Muscle of back (tissue), 13 donors: ENCODE data around the gene PRR15. TPM values are rescaled to one million over a fixed set of nuclear protein-coding genes. Genes with fewer than 3 reads are reported as not detected.
"Not testable (repeated sequence)": the region's sequence is repeated elsewhere in the genome, so short reads cannot be mapped to it uniquely, and the experiment has no call there.

Experiments
- DNase-seq, 3 donors: peaks; one replicate each; pipeline versions ENCODE4 v3.0.0 to v3.0.0-alpha.2; 2013
- long read RNA-seq, 9 donors: transcript quantifications; one replicate each; lab custom pipeline, GENCODE V29; 2026
- polyA plus RNA-seq, 10 donors: library from polyadenylated mRNA; unstranded; fragments of 120-200 nt; gene quantifications; one replicate each; pipeline ENCODE4 v1.2.1, GENCODE V29; 2013; ENCODE audit not compliant: insufficient read length in 10 of 10

PRR15 gene
- under 1 TPM in 4 of 10 donors, not detected in 6; 0.07 to 0.38 (median 0.13) TPM for polyA plus RNA-seq
- long read RNA-seq, donor 1 = 0 reads
- long read RNA-seq, donor 2 = 0 reads
- long read RNA-seq, donor 3 = 0 reads
- long read RNA-seq, donor 4 = 0 reads
- long read RNA-seq, donor 5 = 0 reads
- long read RNA-seq, donor 6 = 0 reads
- long read RNA-seq, donor 7 = 0 reads
- long read RNA-seq, donor 8 = 0 reads
- long read RNA-seq, donor 9 = 0 reads

- peak in 2 of 3 donors; percentile 18 to 47 for DNase-seq
Measured at GRCh38 chr7:29563590-29564495, at the start of gene PRR15. Gene PRR15, plus strand, starts transcription at chr7:29563835. Its CDS starts 2,495 bp downstream, at chr7:29566330.

DNA sequence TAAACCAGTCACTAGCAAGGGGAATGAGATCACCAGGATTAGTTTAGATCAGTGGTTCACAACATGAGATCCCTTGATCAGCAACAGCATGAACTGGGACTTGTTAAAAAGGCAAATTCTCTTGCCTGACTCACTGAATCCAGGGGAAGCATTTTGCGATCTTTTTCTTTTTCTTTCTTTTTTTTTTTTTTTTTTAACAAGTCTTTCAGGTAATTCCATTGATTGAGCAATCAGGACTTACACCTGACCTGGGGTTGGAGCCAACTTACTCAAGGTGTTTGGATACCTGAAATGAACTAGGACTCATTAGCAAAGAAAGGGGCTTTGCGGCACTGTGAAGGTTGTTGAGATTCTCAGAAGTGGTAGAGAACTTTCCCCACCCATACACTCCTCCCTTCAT, 47.1 kb upstream of the PRR15 start:
- DNase-seq = no peak

DNA sequence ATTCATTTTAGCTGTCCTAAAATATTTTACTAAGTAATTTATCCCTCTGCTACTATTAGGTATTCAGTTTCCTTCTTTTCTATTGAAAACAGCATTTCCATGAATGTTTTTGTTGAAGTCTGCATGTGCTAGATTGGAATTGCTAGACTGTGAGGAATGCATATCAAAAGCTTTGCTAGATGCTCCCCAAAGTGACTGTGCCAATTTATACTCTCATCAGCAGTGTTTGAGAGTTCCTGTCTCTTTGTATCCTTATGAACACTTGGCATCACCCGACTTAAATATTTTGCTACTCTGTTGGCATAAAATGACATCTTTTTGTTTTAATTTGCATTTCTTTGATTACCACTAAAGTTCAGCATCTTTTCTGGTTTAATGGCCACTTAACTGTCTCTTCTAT, 45.0 kb upstream of the PRR15 start:
- DNase-seq = no peak

- no peak for DNase-seq
Measured at GRCh38 chr7:29523728-29524127, 39.9 kb upstream of the PRR15 start.

- DNase-seq = no peak
Measured at GRCh38 chr7:29527505-29528108, 36.0 kb upstream of the PRR15 start.

- not testable (repeated sequence) for DNase-seq
Measured at GRCh38 chr7:29528526-29528925, 35.1 kb upstream of the PRR15 start.

DNA sequence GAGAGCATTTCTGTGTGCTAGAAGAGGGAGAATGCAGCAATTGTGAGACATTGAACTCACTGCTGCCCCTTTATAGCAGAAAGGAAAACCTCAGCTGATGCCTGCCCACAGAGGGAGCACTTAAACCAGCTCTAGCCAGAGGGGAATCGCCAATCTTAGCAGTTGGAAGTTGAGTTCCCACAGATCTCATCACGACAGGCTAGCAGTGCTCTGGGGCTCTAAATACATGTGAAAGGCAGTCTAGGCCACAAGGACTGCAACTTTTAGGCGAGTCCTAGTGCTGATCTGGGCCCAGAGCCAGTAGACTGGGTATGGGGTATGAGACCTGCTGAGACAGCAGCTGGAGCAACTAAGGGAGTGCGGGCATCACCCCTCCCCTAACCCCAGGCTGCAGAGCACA, 25.2 kb upstream of the PRR15 start:
- DNase-seq = no peak

GRCh38 chr7:29539471-29539870, 24.2 kb upstream of the PRR15 start:
- DNase-seq = no peak

DNA sequence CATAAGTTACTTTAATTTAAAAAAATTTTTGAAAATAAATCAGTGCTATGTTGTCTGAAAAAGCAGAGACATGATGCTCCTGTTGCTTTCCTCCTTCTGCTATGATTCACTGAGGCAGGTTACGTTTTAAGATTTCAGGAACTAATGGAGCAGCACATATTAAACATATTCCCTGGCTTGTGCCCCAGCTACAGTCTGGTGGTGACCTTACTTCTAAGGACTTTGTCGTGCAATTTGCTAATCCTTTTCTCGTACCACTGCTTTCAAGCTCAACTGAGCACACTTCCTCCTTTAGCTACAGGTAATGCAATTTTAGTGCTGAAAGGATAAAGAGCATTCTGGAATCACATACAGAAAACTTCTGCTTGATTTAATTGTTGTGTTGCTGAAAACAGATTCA, 16.2 kb upstream of the PRR15 start:
- DNase-seq = no peak

GRCh38 chr7:29548823-29549222, 14.8 kb upstream of the PRR15 start:
- DNase-seq = no peak

DNA sequence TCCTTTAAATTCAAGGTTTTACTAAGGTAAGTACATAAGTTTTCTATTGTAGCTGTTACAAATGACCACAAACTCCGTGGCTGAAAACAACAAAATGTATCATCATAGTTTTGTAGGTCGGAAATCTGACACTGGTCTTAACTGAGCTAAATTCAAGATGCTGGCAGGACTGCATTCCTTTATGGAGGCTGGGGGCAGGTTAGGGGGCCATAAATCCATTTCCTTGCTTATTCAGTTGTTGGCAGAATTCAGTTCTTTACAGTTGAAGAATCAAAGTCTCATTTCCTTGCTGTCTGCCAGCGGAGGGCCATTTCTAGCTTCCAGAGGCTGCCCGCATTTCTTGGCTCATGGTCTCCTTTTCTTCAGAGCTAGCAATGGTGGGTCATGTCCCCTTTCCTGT, 11.2 kb upstream of the PRR15 start:
- no peak for DNase-seq

DNA sequence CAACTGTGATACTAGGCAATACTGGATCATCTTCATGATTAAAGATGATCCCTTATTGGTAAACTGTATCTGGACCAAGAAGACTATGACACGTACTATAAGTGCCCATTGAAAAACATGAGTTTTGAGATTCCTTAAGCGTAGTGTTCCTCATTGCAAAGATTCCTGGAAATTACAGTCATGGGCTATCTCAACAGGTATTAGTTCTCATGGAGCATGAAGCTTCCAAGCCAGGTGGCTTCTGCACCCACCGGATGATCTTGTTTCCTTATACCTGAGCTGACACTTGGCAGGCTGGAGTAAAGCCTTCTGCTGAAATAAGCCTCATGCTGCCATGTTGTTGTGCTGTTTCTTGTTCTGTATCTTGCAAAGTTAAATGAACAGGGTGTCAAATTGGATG, 8.6 kb upstream of the PRR15 start:
- no peak for DNase-seq

DNA sequence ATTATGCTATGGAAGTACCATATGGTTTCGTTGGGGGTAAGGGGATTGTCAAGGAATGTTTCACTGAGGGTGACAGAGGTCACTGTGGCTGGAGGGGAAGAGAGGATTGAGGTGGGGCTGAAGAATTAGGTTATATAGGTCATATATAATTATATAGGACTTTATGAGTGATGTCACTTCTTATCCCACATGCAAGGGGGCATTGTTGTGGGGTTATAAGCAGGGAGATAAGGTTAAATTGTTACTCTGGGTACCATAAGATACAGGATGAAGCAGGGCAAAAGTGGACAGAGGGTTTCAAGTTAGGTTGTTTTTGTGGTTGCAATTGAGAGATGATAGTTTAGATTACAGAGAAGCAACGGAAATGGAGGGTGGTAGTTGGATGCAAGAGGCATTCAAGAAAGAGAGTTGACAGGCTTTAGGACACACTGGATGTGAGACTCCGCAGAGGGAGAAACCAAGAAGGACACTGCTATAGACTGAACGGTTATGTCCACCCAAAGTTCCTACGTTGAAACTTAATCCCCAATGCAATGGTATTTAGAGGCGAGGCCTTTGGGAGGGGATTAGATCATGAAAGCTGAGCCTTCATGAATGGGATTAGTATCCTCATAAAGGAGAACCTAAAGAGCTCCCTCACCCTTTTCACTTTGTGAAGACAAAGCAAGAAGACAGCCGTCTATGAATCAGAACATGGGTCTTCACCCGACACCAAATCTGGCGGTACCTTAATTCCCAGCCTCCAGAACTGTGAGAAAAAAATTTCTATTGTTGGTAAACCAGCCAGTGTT, 7.0 kb upstream of the PRR15 start:
- no peak for DNase-seq

- peak in 1 of 3 donors; percentile 7 for DNase-seq
Measured at GRCh38 chr7:29557954-29558353, 5.7 kb upstream of the PRR15 start.

GRCh38 chr7:29561271-29561670, 2.4 kb upstream of the PRR15 start:
- DNase-seq = no peak

GRCh38 chr7:29562307-29562706, 1.3 kb upstream of the PRR15 start:
- no peak for DNase-seq

DNA sequence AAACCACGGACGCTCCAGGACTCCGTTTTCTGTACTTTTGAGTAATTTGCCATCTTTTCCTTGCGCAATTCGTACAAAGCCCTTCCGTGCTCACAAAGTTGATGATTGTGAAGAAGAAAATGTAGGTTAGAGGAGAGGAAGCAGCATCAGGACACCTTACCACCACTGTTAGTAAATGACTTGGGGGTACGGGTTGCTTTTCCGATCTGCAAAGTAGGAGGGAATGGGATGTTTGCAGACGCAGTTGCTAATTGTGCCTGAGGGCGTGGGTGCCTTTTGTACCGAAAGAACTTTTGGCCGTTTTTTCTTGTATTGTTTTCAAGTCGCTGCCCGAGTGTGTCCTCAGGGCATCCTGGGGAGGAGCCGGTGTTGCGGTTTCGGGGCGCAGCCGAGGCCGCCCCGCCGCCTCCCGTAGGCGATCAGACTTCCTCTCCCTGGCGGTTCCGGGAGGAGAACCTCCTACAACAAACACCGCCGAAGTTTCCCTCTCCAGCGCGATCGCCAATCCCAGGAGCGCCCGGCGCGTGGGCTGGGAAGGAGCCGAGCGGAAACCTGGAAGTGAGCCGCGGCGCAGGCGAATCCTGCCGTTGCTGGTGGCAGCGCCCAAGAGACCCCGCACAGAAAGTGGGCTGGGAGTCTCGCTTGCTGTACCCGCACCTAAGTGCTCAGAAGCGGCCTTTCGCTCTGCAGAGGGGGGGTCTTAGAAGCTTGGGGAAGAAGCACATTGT, 1.0 kb downstream of the PRR15 start:
- DNase-seq = peak in 2 of 3 donors; percentile 59 to 80

- no peak for DNase-seq
Measured at GRCh38 chr7:29565224-29565630, 1.6 kb downstream of the PRR15 start.

DNA sequence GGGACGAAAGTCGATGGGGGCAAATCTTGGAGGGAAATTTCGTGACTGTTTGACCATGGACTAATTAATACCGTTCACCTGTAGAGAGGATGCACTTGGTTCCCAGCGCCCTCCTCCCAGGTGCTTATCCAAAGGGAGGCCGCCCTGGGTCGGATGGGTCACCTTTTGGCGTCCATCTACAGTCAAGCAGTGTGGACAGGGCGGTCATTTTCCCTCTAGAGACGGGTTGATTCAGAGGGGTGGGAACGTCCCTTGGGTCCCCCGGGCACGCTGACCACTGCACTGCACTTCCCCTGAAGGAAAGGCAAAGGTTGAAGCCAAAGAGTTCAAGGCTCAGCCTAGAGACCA, 2.0 kb downstream of the PRR15 start:
- DNase-seq = no peak

DNA sequence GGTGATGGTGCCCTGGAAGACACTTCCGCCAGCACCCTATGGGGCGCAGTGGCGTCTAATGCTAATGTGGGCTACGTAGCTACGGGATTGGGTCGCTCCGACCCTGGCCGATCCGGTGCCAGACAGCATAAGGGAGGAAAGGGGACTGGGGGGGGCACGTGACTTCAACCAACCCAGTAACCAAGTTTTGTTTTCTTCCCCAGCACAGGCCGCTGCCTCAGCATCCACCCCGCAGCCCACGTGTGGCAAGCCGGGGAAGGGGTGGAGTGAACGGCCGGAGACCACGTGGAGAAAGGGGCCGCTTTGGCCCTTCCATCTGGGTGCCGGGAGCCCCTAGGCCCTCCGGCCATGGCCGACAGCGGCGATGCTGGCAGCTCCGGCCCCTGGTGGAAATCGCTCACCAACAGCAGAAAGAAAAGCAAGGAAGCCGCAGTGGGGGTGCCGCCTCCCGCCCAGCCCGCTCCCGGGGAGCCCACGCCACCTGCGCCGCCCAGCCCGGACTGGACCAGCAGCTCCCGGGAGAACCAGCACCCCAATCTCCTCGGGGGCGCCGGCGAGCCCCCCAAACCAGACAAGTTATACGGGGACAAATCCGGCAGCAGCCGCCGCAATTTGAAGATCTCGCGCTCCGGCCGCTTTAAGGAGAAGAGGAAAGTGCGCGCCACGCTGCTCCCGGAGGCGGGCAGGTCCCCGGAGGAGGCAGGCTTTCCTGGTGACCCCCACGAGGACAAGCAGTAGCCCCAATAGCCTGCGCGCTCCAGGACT, 2.5 kb downstream of the PRR15 start:
- peak in 1 of 3 donors; percentile 51 for DNase-seq

- DNase-seq = no peak
Measured at GRCh38 chr7:29567174-29567573, 3.5 kb downstream of the PRR15 start.
